ENCODE results near the gene SMC3.
"Not testable (repeated sequence)": the region's sequence is repeated elsewhere in the genome, so short reads cannot be mapped to it uniquely, and the experiment has no call there.

The SMC3 gene

DNA sequence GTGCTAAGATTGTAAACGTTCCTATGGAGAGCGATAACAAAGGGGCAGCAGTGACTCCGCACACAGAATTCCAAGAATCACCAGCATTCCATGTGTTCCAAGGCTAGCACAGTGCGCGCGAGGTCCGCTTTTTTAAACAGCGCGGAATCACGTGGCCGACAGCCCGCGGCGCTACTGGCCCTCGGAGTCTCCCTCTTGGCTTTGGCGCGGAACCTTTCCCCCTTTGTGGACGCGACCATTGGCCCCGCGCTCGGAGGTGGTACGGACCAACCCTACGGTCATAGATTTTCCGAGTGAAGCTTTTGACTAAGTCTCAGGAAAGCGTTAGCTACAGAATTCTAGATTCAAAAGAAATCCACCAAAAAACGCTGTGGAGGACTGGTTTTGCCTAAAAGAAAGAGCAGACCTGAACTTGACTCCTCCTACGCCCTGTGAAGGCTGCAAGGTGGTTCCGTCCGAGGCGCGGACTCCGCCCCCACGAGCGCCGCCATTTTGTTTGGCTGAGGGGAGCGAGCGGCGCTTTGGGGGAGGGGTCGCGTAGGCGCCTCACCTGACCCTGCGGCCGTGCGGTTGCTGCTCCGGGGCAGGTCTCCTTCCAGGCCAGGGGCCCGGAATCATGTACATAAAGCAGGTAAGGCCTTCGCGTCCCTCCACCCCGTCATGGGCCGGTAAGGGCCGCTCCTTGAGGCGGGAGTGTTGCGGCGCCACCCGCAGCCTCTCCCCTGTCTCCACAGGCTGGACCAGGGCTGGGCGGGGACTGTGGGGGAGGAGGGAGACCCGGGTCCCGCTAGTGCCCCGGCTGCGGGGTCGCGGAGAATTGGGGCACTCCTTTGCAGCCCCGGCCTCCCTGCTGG, at the start of gene SMC3:
TSS of gene SMC3 (plus strand) at position 495 of the 854 bp plus-strand sequence. CDS start at position 617, 122 bp downstream.
- peak; percentile 97 for DNase-seq (ENCODE audit: low spot score)

DNA sequence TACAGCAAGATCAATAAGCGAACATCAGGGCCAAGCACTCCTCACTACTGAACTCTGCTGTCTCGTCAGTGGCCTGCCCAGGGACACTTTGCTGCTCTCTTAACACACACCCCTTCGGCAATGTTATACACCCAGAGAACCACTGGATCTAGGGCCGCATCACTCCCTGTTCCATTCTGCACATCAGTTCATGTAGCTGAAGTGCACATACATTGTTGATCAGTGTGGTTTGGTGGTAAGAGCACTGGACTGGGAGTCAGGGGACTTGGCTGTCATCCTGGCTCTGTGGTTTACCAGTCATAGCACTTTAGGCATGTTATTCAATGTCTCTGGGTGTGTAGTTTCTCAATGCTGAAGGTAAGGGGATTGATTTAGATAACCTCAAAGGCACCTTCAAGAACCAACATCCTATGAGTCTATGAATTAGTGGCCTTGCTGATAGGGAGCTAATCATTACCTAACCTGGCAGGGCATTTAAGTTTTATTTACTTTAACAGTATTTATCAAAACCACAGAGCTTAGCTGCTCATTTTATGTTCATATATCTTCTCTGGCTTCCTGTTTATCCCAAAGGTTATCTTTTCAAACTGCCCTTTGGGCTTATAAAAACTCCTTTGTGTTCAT, 45.0 kb upstream of the SMC3 start:
- DNase-seq (ENCODE audit: low spot score), result no peak

DNA sequence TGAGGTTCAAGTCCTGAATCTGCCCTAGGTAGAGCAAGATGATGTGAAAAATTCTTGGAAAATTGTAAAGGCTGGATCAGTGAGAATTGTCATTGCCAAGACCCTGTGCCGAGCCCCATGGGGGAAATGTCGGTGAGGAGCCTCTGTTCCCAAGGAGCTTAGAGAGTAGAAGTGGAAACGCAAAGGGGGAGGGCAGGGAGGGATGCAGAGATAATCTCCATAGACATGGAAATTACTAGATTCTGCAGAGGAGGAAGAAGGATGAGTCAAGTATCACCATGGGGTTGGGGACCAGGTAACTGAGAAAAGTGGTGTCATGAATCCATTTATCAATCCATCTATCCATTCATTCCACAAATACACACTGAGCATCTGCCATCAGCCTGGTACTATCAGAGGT, 43.8 kb upstream of the SMC3 start:
- no peak for DNase-seq (ENCODE audit: low spot score)

DNA sequence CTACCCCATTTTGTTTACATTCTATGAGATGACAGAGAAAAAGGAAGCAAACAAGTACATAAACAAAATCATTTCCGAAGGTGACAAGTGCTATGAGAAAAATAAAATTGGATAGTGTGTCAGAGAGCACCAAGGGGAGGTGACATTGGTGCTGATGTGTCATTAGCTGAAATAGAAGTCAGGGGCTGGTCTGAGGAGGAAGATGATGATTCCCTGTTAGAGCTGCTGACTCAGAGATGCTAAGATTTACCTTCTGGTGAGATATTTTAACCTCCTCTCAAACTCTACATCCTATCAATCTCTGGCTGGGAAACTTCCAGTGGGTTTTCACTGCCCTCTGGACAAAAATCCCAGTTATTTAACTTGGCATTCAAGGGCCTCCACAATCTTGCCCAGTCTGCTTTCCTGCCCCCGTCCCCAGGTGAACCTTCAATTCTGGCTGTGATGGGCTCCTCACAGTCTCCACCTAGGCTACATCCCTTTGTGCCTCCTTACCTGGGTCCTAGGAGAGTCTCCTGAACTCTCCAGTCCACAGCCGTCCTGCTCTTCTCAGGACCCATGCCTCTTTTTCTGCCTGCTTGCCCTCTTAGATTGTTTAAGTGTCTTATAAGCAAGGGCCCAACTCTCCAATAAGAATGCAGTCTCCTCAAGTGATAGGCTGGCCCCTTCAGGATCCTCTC, 43.2 kb upstream of the SMC3 start:
- peak; percentile 1 for DNase-seq (ENCODE audit: low spot score)

DNA sequence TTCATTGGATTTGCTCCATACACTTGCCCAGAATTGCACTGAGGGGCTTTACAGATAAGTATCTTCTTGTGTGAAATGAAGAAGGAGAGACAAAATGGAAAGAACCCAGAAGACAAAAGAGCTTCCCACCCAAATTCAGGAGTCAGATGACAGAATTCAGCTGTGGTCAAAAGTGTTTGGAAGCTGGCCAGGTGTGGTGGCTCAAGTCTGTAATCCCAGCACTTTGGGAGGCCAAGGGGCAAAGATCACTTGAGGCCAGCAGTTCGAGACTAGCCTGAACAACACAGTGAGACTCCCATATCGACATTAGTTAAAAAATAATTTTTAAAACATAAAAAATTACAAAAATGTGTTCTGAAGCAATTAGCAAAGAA, 42.6 kb upstream of the SMC3 start:
- DNase-seq (ENCODE audit: low spot score), result no peak

DNA sequence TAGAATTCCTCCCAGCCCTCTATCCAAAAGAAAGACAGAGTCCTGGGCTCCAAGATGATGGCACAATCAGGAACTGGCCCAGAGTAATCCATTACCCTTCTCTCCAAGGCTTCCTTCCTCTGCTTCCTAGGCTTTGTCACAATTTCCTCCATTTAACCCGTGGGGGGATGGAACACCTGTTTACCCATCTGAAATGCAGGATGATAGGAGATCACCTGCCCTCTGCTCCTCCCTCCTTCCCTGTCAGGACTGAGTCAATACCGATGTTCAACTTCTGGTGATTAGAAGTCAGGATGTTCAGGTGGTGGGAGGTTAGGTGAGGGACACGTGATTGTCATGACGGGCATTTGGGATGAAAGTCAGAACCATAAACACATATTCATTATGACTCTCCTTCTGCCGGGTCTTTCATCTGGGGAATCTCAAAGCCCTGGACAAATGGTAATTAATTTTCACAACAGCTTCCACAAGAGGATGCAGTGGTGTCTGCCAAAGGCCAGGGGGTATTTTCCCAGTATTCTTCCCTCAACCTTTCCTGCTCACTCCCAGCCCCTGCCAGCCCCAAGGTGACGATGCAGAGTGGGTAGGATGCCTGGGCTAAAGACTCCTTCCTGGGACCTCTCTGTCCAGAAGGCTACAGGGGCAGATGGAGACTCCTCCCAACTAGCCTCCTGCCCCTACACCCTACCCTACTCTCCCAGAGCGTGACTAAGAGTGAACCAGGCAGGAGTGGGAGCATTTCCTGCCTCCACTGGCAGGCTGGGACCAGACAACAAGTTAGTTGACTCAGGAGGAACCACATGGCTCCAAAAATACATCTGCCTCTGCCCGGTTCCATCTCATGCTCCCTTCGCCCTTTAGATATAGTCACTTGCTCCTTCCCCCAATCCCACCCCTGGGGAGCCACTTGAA, 41.9 kb upstream of the SMC3 start:
- no peak for DNase-seq (ENCODE audit: low spot score)

DNA sequence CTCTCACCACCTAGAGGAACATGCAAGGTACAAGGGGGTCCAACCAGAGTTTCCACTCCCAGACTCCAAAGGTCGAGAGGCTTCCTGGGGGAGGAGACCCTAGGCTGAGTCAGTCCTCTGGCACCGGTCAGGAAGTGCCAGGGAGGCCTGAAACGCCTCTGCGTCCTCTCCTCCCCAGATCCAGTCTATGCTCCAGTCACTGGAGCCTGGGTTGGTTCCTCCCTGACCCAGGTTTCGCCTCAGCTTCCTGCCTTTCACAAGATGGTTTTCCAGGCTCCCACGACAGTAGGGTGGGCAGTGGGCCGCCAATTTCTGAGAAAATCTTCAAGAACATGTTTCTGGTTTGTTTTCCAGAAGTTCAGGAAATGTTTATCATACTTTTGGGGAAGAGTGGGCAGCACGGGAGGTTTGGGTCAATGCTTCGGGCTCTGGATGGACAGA, 39.7 kb upstream of the SMC3 start:
- no peak for DNase-seq (ENCODE audit: low spot score)

DNA sequence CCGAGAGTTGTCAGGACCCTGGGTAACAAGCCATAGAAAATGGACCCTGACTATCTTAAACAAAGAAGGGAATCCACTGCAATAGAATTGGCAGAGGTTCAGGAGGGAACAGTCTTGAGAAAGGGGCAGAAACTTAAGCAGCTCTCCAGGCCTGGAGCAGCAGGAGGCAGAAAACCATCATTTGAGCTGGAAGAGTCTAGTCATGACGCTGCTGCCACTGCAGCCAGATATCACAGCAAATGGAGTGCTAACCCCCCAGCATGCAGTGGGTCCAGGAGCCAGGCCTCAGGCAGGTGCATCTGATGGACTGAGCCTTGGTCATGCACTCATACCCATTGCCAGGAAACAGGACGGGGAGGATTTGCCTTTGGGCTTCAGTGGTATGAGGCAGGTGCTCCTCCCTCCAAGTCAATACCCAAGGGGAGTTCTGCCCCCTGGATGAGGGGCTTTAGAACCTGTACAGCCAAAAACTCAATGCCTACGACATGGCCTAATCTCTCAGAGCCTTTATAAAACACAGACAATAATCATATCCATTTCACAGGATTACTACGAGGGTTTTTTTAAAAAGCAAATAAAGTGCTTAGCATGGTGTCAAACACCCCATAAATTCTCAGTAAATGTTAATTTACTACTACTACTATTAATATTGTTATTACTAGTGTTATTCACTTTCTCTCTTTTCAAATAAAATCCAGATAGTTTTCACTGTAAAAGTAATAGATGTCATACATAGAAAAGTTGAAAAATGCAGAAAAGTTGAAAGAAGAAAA, 39.1 kb upstream of the SMC3 start:
- no peak for DNase-seq (ENCODE audit: low spot score)

DNA sequence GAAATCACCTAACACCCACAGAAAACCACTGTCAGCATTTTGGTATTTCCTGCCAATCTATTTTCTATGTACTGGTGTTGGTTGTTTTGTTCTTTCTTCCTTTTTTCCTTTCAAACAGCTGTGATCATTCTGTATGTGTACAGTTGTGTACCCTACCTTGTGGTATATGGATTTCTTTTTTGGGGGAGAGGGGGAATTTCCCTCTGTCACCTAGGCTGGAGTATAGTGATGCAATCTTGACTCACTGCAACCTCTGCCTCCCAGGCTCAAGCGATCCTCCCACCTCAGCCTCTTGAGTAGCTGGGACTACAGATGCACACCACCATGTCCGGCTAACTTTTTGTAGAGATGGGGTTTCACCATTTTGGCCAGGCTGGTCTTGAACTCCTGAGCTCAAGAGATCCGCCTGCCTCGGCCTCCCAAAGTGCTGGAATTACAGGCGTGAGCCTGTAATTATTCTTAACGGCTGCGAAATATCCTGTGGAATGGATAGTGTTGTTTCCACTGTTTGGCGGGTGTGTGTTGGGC, 38.4 kb upstream of the SMC3 start:
- not testable (repeated sequence) for DNase-seq (ENCODE audit: low spot score)

DNA sequence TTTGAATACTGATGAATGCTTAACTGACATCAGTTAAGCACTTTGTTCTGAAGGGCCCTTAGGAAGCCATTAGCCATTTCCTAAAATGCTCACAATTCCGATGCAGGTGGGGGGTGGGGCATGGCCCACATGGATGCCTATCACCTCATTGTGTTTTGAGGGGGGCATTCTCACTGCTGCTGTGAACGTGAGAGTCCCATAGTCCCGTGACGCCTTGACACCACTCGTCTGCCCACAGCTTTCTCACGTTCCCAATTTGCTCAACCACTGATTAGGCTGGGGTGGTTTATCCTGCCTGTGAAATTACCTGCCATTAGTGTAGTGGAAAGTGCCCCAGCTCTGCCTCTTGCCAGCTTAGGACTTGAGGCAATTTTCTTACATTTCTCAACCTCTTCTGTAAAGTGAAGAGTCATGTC, 37.9 kb upstream of the SMC3 start:
- no peak for DNase-seq (ENCODE audit: low spot score)

DNA sequence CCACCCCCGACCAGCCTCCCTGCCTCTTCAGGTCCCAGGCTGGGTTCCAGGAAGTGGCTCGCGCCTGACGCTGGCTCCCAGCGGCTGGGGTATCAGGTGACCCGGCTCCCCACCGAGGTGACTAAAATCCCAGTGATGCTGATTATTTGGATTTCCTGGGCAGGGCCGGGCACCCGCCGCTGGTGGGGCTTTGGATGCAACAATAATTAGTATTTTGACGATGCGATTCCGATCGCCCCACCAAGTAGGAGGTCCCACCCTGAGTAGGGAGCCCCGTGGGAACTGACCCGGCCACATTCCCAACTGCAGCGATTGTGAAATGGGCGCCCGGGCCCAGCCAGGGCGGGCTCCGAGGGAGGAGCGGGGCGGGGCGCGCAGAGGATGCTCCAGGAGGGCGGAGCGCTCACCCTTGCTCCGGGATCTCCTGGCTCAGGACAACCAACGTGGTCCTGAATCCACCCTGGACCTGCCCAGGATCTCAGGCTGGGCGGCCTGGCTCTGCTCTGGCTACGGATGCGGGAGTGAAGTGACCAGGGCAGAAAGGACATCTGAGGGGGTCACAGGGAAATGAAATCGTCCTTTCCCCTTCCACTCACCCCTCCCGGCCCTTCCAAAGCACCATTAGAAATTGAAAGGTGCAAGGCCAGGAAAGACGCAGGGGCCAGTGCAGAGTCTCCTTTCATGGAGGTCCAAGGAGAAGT, 37.2 kb upstream of the SMC3 start:
- DNase-seq (ENCODE audit: low spot score), result peak; percentile 76

DNA sequence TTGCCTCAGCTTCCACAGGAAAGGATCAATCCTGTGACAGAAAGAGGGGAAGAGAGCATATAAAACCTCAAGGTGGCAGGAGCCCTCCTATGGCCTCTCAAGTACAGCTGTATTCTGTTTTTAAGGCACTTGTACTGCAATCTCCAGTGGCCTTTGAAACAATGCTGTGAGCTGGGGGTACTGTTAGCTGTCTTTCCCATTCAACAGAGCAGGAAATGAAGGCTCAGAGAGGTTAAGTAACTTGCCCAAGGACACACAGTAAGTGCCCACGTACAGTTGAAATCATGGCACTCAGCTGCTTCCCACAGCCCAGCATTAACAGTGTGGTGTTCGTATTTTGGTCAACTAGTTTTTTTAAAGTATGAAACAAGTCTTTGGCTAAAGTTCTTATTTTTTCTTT, 35.8 kb upstream of the SMC3 start:
- no peak for DNase-seq (ENCODE audit: low spot score)

DNA sequence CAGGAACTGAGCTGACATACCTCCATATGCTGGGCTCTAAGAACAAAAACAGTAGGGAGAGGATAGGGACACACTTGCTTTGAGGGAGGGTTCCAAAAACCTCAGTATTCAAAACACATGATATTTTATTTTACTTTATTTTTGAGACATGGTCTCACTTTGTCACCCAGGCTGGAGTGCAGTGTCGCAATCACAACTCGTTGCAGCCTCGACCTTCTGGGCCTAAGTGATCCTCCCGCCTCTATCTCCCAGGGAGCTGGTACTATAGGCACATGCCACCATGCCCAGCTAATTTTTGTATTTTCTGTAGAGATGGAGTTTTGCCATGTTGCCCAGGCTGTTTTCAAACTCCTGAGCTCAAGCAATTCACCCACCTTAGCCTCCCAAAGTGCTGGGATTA, 34.9 kb upstream of the SMC3 start:
- not testable (repeated sequence) for DNase-seq (ENCODE audit: low spot score)

DNA sequence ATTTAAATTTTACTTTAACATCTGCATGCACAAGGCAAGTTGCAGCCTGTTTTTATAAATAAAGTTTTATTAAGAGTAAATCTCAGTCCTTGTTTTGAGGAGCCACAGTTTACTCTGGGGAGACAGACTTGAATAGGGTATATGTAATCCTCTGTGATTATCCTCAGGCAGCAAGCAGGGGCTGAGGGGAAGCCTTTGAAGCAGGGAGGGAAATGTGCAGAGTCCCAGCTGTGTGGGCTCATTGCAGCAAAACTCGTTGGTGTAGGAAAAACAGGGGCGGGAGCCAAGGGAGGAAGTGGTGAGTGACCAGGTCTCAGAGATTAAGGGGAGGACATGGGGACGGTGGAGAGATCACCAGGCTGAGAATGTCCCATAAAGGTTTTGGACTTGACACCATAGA, 34.3 kb upstream of the SMC3 start:
- no peak for DNase-seq (ENCODE audit: low spot score)

DNA sequence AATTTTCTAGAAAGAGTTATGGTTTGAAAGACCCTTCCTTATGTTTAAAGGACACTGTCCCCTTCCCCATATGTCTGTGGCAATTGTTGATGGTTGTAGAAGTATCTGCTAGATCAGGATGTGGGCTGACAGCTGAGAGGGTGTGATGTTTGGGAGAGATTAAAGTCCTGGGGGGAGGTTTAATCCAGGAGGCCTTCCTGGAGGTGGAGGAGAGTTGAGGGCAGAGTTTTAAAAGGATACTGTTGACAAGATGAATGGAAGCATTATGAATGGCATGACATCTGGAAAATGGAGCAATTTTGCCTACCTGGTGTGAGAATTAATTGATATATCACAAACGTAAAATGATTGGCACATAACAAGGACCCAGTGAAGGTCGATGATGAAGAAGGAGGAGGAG, 32.9 kb upstream of the SMC3 start:
- DNase-seq (ENCODE audit: low spot score), result no peak

DNA sequence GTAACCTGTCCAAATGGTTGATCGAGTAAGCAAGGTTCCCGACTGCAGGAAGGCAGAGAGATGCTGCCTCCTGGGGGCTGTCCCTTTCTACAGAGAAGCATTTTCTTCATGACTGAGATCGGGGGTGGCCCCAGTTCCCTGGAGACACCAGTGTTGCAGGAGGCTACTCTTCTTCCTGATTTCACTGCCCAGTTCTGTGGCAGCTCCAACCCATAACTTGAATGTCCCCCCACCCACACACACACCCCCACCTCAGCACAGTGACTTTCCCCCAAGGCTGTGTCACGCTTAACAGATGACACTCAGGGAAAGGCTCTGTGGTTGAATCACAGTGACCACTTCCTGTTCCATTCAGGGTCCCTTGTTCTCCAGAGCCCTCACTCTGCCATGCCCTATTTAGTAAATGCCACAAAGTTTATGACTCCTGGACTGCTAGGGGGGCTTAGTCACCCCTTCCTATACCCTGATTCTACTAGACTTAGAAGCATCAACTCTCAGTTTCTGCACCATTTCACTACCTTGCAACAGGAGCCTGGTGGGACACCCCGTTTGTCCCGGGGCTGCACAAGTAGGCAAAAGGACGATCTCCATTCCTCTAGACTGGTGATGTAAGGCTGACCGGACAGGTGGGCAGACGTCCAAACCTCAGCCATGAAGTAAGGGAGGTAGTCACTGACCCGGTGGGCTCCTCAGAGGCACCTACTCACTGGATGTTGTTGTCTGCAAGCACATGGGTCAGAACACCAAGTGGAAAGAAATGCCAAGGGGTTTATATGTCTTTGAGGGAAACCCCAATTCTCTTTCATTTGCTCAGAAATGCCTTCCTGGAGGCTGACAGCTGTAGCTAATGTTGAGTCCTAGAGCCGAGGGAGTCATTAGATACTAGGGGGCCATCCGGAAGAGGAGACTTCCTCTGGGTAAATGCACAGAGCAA, 31.3 kb upstream of the SMC3 start:
- no peak for DNase-seq (ENCODE audit: low spot score)

DNA sequence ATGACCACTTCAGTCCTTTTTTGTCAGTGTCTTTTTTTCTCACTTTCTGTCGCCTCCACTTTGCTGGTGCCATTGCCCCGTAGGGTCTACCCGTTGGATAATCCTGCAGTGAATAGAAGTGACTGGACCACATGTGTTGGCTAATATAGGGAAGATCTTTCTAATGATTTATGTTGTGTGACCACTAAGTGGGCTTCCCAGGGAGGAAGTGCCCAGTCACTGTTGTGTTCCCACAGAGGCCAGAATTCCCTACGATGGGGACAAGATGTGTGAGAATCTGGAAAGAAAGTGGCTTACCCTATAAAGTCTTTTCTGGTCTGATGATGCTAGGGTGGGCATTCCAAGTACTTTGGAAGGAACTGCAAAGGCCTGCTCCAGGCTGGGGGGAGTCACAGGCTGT, 28.4 kb upstream of the SMC3 start:
- DNase-seq (ENCODE audit: low spot score), result no peak

DNA sequence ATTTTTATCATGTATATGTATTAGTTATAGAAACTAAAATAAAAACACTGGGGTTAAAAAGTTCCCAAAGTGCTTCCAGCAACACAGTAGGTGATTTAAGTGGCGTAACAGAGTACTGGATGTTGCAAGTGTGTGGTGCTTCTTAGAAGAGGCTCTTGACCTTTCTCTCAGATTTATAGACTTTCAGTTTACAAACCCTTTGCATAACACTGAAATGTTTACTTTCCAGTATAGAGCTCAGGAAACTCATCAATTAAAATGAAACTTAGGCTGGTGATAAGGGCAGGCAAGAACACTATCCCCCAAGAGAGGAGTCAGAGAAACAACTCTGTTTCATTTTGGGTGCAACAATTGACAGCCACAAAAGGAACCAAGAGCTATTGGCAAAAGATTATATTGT, 27.5 kb upstream of the SMC3 start:
- DNase-seq (ENCODE audit: low spot score), result no peak

DNA sequence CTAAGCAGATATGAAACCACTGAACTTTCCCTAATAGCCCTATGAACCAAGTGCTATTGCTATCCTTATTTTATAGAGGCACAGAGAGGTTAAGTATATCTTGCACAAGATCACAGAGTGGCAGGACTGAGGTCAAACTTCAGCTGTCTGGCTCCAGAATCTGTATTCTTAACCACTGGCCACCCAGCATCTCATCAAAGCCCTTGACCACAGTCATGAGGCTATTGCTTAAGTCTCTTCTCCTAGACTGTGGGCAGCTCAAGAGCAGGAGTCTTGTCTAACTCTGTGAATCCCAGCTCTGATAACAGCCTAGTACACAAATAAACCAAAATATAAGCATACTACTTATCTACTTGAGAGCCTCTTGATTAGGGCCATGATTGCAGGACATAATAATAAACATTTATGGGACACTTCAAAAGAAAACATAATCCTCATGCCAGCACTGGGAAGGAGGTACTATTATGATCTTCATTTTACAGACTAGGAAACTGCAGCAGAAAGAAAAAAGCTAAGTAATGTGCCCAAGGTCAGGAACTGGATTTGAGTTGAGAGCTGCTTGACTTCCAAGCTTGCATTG, 22.4 kb upstream of the SMC3 start:
- no peak for DNase-seq (ENCODE audit: low spot score)
